ENCODE data around the gene SLC25A48.

GRCh38 chr5:135877570-135878155 lies 43.2 kb downstream of the SLC25A48 start:
- TF ChIP-seq POLR2A (IDR thresholded peaks at IDR 0.05; ENCODE audit: low read depth, low read length) (no peak), TAF1 (IDR thresholded peaks at IDR 0.05; ENCODE audit: borderline replicate concordance, low read depth, low read length) (no peak)

Measured in GM12892 (cell line).